ENCODE data around the gene NAT14.
"Not testable (repeated sequence)": the region's sequence is repeated elsewhere in the genome, so short reads cannot be mapped to it uniquely, and the experiment has no call there.

NAT14 gene

GRCh38 chr19:55486043-55486970, 1.3 kb downstream of the NAT14 start:
- DNase-seq (ENCODE audit: low read depth in 1 of 2, low spot score in 1 of 2) = no peak

DNA sequence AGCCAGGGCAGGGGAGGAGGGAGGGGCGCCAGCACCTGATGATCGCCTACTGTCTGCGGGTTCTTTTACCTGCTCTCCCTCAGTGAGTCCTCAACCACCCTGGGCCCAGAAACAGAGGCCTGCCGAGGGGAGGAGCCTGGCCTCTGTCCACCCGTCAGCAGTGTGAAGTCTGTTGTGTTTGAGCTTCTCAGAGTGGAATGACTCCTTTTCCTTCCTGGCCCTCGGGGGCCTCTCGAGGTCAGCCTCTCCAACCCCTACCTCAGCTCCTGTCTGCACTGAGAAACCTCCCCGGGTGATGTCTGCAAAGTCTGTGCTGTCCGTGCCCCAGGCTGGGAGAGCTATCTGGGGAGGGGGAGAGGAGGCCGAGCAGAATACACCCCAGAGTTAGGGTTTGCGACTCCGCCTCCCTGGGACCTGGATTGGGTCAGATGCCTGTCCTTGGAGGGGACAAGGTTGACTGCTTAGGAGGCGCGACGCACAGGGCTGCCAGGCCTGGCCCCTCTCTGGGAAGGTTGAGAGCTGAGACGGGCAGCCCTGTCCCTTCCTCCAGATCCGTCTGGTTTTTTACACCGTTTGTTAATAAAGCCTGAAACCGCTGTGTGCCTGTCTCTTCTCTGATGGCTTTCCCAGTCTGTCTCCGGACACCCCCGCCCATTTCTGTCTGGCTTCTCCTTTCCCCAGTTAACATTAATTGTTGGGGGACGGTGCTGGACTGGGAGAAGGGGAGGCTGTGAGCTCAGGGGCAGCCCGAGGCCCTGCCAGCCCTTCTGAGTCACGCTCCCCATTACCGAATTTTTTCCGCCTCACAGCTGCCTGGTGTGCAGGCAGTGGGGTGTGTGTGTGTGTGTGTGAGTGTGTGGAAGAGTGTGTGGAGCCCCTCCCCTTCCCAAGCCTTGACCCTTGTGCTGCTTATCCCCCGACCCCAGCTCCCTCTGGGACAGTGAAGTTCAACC, 2.3 kb downstream of the NAT14 start:
- DNase-seq (ENCODE audit: low read depth in 1 of 2, low spot score in 1 of 2) = no peak

GRCh38 chr19:55487924-55488687, 3.1 kb downstream of the NAT14 start, which contains the start of gene SSC5D:
Gene SSC5D, plus strand, starts transcription at chr19:55488436. Its CDS starts 154 bp downstream, at chr19:55488590.
- DNase-seq (ENCODE audit: low read depth in 1 of 2, low spot score in 1 of 2) = no peak

DNA sequence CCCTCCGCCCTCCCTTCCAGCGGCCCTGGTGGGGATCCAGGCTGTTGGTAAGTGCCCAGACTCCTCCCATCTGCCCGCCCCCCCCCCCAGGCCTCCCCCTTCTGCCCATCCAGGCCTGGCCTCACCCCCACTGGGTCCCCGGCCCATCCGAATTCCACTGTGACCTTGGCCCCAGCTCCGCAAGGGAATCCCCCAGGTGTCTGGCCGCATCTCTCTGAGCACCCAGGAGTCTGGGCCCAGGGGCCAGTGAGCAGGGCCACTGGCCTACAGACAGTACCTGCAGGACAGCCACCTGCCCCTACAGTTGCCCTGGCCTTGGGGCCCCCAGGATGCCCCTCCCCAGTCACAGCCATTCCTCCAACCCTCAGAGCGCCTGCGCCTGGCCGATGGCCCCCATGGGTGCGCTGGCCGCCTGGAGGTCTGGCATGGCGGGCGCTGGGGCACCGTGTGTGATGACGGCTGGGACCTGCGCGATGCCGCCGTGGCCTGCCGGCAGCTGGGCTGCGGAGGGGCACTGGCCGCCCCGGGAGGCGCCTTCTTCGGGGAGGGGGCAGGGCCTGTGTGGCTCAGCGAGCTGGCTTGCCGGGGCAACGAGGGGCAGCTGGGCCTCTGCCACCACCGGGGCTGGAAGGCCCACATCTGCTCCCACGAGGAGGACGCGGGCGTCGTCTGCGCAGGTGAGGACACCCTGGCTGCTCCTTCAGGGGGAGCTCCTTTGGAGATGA, 4.2 kb downstream of the NAT14 start:
- DNase-seq (ENCODE audit: low read depth in 1 of 2, low spot score in 1 of 2) = no peak

DNA sequence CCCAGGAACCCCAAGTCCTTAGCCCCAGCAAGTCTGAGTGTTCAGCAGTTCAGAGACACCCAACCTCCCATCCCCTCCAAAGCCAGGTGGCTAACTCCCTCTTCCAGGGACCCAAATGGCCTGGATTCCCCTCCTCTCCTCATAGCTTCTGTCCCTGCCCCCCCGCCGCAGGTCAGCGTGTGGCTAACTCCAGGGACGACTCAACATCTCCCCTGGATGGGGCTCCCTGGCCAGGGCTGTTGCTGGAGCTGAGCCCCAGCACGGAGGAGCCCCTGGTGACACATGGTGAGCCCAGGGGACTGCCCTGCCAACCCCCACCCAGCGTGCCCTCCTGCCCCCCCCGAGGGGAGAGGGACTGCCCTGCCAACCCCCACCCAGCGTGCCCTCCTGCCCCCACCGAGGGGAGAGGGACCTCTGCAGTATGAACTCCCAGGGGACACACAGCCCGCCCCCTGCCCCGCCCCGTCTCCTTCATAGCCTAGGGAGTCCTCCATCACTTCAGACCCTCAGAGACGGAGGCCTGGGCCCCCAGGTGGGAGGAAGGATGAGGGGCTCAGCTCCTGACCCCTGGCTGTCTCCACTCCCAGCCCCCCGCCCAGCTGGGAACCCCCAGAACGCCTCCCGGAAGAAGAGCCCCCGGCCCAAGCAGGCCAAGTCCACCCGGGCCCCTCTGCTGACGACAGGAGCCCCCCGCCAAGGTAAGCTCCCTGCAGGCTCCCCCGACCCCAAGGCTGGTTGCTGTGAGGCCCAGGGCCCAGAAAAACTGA, 4.9 kb downstream of the NAT14 start:
- DNase-seq (ENCODE audit: low read depth in 1 of 2, low spot score in 1 of 2) = no peak

DNA sequence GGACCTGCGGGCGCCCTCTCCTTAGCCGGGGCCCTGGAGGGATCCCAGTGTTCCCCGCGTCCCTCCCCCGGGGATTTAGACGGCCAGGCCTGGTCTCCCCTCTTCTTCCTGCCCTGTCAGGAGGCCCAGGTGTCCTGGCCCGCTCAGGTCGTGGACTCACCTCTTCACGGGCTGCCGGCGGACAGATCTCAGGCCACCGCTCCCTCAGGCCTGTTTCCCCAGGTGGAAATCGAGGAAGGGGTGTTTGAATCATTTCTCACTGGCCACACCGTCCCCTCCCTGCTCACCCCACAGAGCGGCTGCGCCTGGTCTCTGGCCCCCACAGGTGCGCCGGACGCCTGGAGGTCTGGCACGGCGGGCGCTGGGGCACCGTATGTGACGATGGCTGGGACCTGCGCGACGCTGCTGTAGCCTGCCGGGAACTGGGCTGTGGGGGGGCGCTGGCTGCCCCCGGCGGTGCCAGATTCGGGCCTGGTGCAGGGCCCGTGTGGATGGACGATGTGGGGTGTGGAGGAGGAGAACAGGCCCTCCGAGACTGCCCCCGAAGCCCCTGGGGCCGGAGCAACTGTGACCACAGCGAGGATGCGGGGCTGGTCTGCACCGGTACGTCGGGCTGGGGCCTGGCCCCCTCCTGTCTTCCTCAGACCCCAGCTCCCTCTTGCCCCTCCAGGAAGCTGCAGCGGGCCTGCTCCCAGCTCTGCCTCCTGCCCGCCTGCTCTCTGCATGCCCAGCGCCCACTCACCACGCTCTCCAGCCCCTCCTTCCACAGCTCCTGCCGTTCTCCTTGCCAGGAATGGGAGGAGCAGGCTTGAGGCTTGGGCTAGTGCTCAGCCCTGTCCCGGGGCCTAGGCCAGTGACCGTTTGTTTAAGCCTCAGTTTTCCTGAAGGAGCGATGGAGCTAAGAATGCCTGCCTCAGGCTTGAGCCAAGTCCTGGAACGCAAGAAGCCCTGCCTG, 5.8 kb downstream of the NAT14 start:
- DNase-seq (ENCODE audit: low read depth in 1 of 2, low spot score in 1 of 2) = no peak

DNA sequence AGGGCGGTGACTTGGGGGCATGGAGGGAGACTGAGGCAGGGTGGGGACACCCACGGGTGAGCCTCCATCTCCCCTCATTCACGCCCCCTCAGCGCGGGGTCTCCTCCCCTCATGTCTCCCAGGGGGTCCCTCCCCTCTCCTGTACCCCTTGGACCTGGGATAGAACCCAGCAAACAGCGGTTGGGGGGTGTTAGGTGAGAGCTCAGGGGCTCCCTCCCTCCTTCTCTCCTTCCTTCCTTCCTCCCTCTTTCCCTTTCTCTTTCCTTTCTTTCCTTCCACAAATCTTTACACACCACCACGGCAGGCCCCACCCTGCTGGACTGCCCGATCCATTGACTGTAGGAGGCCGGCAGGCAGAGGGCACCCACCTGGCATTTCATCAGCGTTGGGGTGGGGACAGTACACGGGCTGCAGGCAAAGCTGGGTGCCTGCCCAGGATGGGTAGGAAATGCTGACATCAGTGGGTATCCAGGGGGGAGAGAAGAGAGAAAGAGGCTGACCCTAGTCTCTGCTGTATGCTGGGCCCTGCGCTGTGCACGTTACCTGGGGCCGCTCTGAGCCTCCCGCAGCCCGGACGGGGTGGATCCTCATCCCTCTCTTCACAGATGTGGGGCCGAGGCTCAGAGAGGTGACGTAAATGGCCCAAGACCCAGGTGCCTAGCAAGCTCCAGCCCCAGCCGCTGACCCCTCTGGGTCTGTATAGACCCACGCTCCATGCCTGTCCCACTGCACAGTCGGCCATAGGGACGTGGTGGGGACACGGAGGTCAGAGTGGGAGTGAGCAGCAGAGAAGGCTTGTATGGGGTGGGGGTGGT, 6.8 kb downstream of the NAT14 start:
- DNase-seq (ENCODE audit: low read depth in 1 of 2, low spot score in 1 of 2) = no peak

DNA sequence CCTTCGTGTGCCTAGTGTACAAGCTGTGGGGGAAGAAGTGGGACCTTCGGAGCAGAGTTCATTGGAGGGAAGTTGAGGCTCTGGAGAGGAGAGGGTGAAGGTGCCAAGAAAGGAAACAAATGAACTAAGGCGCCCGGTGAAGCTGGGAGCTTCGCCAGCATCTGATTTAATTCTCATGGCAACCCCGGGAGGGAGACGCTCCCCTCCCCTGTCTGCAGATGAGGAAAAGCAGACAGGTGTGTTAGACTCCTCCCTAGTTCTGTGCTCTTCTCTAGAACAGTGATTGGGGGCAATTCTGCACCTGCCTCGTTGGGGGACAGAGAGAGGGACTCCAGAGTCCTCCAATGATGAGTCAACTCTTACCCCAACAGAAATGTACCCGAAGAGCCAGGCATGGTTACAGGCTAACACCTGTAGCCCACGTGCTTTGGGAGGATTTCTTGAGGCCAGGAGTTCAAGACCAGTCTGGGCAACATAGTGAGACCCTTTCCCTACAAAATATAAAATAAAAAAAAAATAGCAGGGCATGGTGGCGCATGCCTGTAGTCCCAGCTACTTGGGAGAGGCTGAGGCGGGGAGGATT, 7.5 kb downstream of the NAT14 start:
- no peak for DNase-seq (ENCODE audit: low read depth in 1 of 2, low spot score in 1 of 2)

- no peak for DNase-seq (ENCODE audit: low read depth in 1 of 2, low spot score in 1 of 2)
Observed at GRCh38 chr19:55493052-55493644, 8.2 kb downstream of the NAT14 start.

GRCh38 chr19:55493645-55494171, 8.7 kb downstream of the NAT14 start:
- no peak for DNase-seq (ENCODE audit: low read depth in 1 of 2, low spot score in 1 of 2)

DNA sequence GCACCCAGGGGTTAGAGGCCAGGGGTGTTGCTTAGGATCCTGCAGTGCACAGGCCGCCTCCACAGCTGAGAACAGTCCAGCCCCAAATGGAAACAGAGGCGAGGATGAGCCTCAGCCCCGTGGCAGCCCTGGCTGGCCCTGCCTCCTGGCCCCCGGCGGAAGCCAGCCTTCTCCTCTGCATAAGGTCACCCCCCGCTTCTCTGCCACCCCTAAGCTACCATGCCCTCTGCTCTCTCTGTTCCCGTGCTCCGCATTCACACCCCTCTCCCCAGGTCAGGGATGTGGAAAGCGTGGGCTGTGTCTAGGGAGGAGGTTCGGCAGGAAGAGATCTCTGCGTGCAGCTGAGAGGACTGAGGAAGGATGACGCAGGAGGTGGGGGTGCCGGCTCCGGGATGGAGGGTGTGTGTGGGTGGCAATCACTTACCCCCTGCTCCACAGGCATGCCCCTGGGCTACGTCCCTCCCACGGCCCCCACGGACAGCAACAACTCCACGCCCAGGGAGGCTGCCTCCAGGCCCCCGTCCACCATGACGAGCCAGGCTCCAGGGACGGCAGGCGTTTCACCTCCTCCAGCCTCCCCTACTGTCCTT, 9.3 kb downstream of the NAT14 start:
- DNase-seq (ENCODE audit: low read depth in 1 of 2, low spot score in 1 of 2) = no peak

- DNase-seq (ENCODE audit: low read depth in 1 of 2, low spot score in 1 of 2) = no peak
Observed at GRCh38 chr19:55495646-55496349, 10.8 kb downstream of the NAT14 start.

DNA sequence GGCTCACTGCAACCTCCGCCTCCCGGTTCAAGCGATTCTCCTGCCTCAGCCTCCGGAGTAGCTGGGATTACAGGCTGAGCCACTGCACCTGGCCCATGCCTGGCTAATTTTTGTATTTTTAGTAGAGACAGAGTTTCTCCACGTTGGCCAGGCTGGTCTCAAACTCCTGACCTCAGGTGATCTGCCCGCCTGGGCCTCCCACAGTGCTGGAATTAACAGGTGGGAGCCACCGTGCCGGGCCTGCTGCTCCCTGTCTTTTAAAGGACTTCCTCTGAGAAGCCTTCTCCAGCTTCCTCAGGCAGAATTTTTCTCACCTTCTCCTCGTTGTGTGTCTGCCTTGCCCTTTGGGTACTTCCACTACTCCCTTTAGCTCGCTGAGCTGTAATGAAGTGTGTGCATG, 11.8 kb downstream of the NAT14 start:
- not testable (repeated sequence) for DNase-seq (ENCODE audit: low read depth in 1 of 2, low spot score in 1 of 2)

DNA sequence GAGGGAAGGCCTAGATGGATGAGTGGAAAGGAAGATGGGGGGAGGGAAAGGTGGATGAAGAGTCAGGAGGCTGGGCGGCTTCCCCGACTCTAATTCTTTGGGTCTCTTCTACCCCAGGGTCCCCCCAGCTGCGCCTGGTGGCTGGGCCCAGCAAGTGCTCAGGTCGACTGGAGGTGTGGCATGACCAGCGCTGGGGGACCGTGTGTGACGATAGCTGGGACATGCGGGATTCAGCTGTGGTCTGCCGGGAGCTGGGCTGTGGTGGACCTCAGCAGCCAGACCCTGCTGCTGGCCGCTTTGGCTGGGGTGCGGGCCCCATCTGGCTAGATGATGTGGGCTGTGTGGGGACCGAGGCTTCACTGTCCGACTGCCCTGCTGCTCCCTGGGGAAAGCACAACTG, 12.8 kb downstream of the NAT14 start:
- DNase-seq (ENCODE audit: low read depth in 1 of 2, low spot score in 1 of 2) = no peak

- DNase-seq (ENCODE audit: low read depth in 1 of 2, low spot score in 1 of 2) = no peak
Observed at GRCh38 chr19:55498246-55498840, 13.4 kb downstream of the NAT14 start.

Data from activated T-helper 1 cell treated with anti-CD3 and anti-CD28 coated beads, Interleukin-2, amount 50 U/mL, for 16 hours (primary cell).